ENCODE results near the gene MRPL2. TPM values are rescaled to one million over a fixed set of nuclear protein-coding genes. Genes with fewer than 3 reads are reported as not detected.

Gene MRPL2
- polyA plus RNA-seq, 3 donors: 23.9 to 26.9 (median 26.3) TPM

GRCh38 chr6:43040542-43041257, 18.5 kb downstream of the MRPL2 start:
- WGBS (ENCODE audit: insufficient coverage): 95% methylated on average over 17 of the region's 18 CpGs
- Histone ChIP-seq H3K9ac (ENCODE audit: insufficient read depth, low read length, poor library complexity, severe bottlenecking) (no peak overlapping the region), H3K27me3 (ENCODE audit: control insufficient read depth in 2 of 2, insufficient read depth in 2 of 2, low read length in 2 of 2) (no peaks in the 10 kb centered on the region), H2AFZ (ENCODE audit: insufficient read depth, low read depth, low read length, poor library complexity, severe bottlenecking) (no peak overlapping the region), H3K79me2 (ENCODE audit: insufficient read depth, low read length) (no peaks in the 10 kb centered on the region), H3K27ac (ENCODE audit: low read depth in 1 of 2, low read length in 2 of 2) (no peak overlapping the region), H3K9me3 (replicated peaks in 1 of 2; ENCODE audit: control insufficient read depth in 1 of 2, insufficient read depth in 1 of 2, low read length in 2 of 2) (no peaks in the 10 kb centered on the region), H3K4me1 (ENCODE audit: control insufficient read depth in 1 of 2, insufficient read depth in 2 of 2, low read length in 2 of 2) (no peaks in the 10 kb centered on the region), H3K36me3 (replicated peaks in 1 of 2; ENCODE audit: control insufficient read depth in 1 of 2, insufficient read depth in 2 of 2, low read length in 2 of 2) (peaks cover 48 to 76% of the 10 kb centered on the region in 2 donors), H3K4me3 (replicated peaks in 1 of 3; ENCODE audit: low read depth in 2 of 3, low read length in 3 of 3) (no peak overlapping the region), H3K4me2 (replicated peaks; ENCODE audit: extremely low read depth, low read length, poor library complexity, severe bottlenecking) (no peak overlapping the region), H4K20me1 (ENCODE audit: insufficient read depth, low read length) (no peaks in the 10 kb centered on the region)
- Mint-ChIP-seq H3K27me3 (ENCODE audit: low read depth in 3 of 3) (peaks cover 0 to 4% (median 0%) of the 10 kb centered on the region in 3 donors), H3K36me3 (peaks cover 71 to 93% of the 10 kb centered on the region in 2 donors), H3K9me3 (peaks cover 0 to 2% (median 0%) of the 10 kb centered on the region in 7 donors), H3K4me3 (no peak overlapping the region), H3K27ac (peak overlapping the region in 2 of 7 donors; percentile 48 to 60), H3K4me1 (no peaks in the 10 kb centered on the region)
- intact Hi-C loops (cut with micrococcal nuclease): no loop called here
- TF ChIP-seq CTCF (IDR thresholded peaks at IDR 0.05): no peak
- DNase-seq: no peak

- Histone ChIP-seq H3K27ac (ENCODE audit: low read depth in 1 of 2, low read length in 2 of 2) (peak overlapping the region in 1 of 2 donors; percentile 26), H3K79me2 (ENCODE audit: insufficient read depth, low read length) (no peaks in the 10 kb centered on the region), H3K9ac (ENCODE audit: insufficient read depth, low read length, poor library complexity, severe bottlenecking) (no peak overlapping the region), H3K4me2 (replicated peaks; ENCODE audit: extremely low read depth, low read length, poor library complexity, severe bottlenecking) (no peak overlapping the region), H2AFZ (ENCODE audit: insufficient read depth, low read depth, low read length, poor library complexity, severe bottlenecking) (no peak overlapping the region), H3K36me3 (replicated peaks in 1 of 2; ENCODE audit: control insufficient read depth in 1 of 2, insufficient read depth in 2 of 2, low read length in 2 of 2) (peaks cover 47 to 78% of the 10 kb centered on the region in 2 donors), H3K9me3 (replicated peaks in 1 of 2; ENCODE audit: control insufficient read depth in 1 of 2, insufficient read depth in 1 of 2, low read length in 2 of 2) (no peaks in the 10 kb centered on the region), H3K4me1 (ENCODE audit: control insufficient read depth in 1 of 2, insufficient read depth in 2 of 2, low read length in 2 of 2) (no peaks in the 10 kb centered on the region), H4K20me1 (ENCODE audit: insufficient read depth, low read length) (no peaks in the 10 kb centered on the region), H3K27me3 (ENCODE audit: control insufficient read depth in 2 of 2, insufficient read depth in 2 of 2, low read length in 2 of 2) (no peaks in the 10 kb centered on the region), H3K4me3 (replicated peaks in 1 of 3; ENCODE audit: low read depth in 2 of 3, low read length in 3 of 3) (no peak overlapping the region)
- Mint-ChIP-seq H3K4me1 (no peaks in the 10 kb centered on the region), H3K36me3 (peaks cover 66 to 96% of the 10 kb centered on the region in 2 donors), H3K9me3 (no peaks in the 10 kb centered on the region), H3K27ac (peak overlapping the region in 1 of 7 donors; percentile 78), H3K27me3 (ENCODE audit: low read depth in 3 of 3) (peaks cover 0 to 4% (median 0%) of the 10 kb centered on the region in 3 donors), H3K4me3 (no peak overlapping the region)
- no peak for DNase-seq
- WGBS (ENCODE audit: insufficient coverage): 96% methylated on average over 8 of the region's 9 CpGs
- TF ChIP-seq CTCF (IDR thresholded peaks at IDR 0.05): no peak
- intact Hi-C loops (cut with micrococcal nuclease): no loop called here
Measured at GRCh38 chr6:43038727-43039126, 20.5 kb downstream of the MRPL2 start.

Measured in CD14-positive monocyte (primary cell).